A549 (cell line): ENCODE data around the gene HEG1.

Source experiments
- RCOR1 ChIP-seq: fragments of 150-350 bp; IDR thresholded peaks from 2 replicates; pipeline ENCODE4 v1.6.1; 2014; ENCODE audit warnings: antibody characterized with exemption, low read length, low read depth
- ZFP36 ChIP-seq: fragments of 450-650 bp; IDR thresholded peaks from 2 replicates; pipeline ENCODE4 v1.6.1; 2014; ENCODE audit warnings: borderline replicate concordance; ENCODE audit not compliant: partially characterized antibody
- TF ChIP-seq, protein P1 (sequence below): fragments of >200 bp; sonication (Bioruptor Twin); formaldehyde crosslinking; IDR thresholded peaks from 3 replicates; pipeline ENCODE4 v1.5.1; 2016

DNA sequence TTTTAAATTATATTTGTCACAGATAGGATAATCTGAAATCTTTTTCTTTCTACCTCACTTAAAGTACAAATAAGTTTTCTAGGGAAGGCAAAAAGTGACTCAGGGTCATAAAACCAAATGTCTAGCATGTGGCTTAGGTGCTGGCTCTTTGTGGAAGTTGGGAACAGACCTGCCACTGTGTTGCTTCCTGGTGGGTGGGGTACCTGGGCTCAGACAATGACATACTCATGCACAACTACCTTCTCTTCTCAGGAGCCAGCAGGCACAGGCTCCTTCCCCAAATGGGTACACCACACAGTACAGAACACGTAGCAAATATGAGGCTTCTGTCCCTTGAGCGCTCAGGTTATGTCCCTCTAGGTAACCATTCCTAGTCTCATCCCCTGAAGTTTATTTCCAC lies 81.1 kb downstream of the HEG1 start:
- TF ChIP-seq RCOR1: no peak
- no peak for TF ChIP-seq ZFP36
- TF ChIP-seq, protein P1, sequence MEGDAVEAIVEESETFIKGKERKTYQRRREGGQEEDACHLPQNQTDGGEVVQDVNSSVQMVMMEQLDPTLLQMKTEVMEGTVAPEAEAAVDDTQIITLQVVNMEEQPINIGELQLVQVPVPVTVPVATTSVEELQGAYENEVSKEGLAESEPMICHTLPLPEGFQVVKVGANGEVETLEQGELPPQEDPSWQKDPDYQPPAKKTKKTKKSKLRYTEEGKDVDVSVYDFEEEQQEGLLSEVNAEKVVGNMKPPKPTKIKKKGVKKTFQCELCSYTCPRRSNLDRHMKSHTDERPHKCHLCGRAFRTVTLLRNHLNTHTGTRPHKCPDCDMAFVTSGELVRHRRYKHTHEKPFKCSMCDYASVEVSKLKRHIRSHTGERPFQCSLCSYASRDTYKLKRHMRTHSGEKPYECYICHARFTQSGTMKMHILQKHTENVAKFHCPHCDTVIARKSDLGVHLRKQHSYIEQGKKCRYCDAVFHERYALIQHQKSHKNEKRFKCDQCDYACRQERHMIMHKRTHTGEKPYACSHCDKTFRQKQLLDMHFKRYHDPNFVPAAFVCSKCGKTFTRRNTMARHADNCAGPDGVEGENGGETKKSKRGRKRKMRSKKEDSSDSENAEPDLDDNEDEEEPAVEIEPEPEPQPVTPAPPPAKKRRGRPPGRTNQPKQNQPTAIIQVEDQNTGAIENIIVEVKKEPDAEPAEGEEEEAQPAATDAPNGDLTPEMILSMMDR: no peak
